Breast epithelium (tissue), 3 donors: ENCODE measurements around the gene ASCC1.

Source experiments
- CTCF ChIP-seq, 3 donors: fragments of 450-650 bp; IDR thresholded peaks; one replicate each; pipeline ENCODE4 v1.5.1; 2016 to 2017; ENCODE audit warnings: antibody characterized with exemption in 3 of 3, mild to moderate bottlenecking in 3 of 3, moderate library complexity in 3 of 3
- POLR2A ChIP-seq: fragments of 450-650 bp; IDR thresholded peaks from one replicate; pipeline ENCODE4 v1.6.1; 2016; ENCODE audit warnings: antibody characterized with exemption, mild to moderate bottlenecking, moderate library complexity
- POLR2AphosphoS5 ChIP-seq, 3 donors: sonication (generic); formaldehyde crosslinking; IDR thresholded peaks; one replicate each; pipeline ENCODE4 v1.6.1; 2017; ENCODE audit warnings: antibody characterized with exemption in 3 of 3

- TF ChIP-seq CTCF (IDR thresholded peaks at IDR 0.05) = no peak
- no peak for TF ChIP-seq POLR2A
- TF ChIP-seq POLR2AphosphoS5 (IDR thresholded peaks at IDR 0.05) = no peak
Observed at GRCh38 chr10:72096115-72097000, 119.7 kb downstream of the ASCC1 start.
